Astrocyte of the cerebellum (primary cell): Measurements from ENCODE around the gene HTT.

Source experiments
- DNase-seq: peaks from one replicate; pipeline ENCODE4 v3.0.0-alpha.2; 2011; ENCODE audit warnings: low read depth
- H3K4me3 ChIP-seq: 2 replicates; pipeline ENCODE4 v1.5.1; 2011; ENCODE audit warnings: mild to moderate bottlenecking, low read depth, low read length, moderate library complexity
- in situ Hi-C: cut with HindIII; loops from 2 replicates; pipeline ENCODE4 v1.10.0; 2017; ENCODE audit warnings: low sequenced_read_pairs
- TF ChIP-seq, protein P1 (sequence below): IDR thresholded peaks from 2 replicates; pipeline ENCODE4 v1.5.1; 2012; ENCODE audit warnings: low read length, low read depth, moderate library complexity, mild to moderate bottlenecking; ENCODE audit errors: missing control alignments

The HTT gene

DNA sequence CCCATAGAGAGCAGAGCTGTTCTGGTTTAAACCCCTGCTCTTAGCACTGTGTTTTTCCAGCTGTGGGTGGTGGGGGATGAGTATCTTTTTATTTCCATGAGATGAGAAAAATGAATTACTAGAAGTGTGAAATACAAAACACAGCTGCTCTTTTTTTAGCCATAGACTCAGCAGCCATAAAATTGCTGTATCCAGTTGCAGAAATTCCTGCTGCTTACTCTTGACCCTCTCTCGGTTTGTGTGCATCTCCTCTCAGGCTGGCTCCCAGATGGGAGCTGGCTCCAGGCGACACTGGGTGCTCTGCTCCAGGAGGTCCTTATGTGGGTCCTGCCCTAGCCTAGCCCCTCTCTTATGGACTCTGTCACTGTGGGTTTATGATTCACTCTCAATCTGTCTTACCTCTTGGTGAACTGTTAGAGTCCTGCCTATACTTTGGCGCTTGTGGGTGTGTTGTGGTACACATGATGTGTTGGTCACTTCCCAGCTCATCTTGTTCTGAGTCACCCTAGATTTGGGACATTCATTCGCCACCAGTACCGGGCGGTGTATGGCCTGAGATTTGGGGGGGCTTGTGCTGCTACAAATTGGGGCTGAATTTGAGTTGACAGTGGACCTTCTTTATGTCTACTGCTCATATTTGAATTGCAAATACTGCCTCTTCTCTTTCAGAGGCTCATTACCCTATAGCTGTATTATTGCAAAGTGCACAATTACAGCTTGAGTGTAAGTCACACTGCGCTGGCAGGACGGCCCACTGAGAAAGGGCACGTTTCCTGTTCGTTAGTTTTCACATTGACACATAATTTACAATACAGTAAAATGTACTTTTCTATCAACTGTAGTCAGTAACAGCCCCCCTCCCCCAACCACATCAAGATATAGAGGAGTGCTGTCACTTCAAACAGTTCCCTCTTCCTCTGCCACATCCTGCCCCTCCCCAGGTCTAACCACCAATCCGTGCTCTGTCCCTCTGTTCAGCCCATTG lies 127.5 kb downstream of the HTT start:
- in situ Hi-C loops = no loop called here
- DNase-seq = peak; percentile 9
- TF ChIP-seq, protein P1, sequence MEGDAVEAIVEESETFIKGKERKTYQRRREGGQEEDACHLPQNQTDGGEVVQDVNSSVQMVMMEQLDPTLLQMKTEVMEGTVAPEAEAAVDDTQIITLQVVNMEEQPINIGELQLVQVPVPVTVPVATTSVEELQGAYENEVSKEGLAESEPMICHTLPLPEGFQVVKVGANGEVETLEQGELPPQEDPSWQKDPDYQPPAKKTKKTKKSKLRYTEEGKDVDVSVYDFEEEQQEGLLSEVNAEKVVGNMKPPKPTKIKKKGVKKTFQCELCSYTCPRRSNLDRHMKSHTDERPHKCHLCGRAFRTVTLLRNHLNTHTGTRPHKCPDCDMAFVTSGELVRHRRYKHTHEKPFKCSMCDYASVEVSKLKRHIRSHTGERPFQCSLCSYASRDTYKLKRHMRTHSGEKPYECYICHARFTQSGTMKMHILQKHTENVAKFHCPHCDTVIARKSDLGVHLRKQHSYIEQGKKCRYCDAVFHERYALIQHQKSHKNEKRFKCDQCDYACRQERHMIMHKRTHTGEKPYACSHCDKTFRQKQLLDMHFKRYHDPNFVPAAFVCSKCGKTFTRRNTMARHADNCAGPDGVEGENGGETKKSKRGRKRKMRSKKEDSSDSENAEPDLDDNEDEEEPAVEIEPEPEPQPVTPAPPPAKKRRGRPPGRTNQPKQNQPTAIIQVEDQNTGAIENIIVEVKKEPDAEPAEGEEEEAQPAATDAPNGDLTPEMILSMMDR = no peak
- no peak overlapping the region for H3K4me3 ChIP-seq

DNA sequence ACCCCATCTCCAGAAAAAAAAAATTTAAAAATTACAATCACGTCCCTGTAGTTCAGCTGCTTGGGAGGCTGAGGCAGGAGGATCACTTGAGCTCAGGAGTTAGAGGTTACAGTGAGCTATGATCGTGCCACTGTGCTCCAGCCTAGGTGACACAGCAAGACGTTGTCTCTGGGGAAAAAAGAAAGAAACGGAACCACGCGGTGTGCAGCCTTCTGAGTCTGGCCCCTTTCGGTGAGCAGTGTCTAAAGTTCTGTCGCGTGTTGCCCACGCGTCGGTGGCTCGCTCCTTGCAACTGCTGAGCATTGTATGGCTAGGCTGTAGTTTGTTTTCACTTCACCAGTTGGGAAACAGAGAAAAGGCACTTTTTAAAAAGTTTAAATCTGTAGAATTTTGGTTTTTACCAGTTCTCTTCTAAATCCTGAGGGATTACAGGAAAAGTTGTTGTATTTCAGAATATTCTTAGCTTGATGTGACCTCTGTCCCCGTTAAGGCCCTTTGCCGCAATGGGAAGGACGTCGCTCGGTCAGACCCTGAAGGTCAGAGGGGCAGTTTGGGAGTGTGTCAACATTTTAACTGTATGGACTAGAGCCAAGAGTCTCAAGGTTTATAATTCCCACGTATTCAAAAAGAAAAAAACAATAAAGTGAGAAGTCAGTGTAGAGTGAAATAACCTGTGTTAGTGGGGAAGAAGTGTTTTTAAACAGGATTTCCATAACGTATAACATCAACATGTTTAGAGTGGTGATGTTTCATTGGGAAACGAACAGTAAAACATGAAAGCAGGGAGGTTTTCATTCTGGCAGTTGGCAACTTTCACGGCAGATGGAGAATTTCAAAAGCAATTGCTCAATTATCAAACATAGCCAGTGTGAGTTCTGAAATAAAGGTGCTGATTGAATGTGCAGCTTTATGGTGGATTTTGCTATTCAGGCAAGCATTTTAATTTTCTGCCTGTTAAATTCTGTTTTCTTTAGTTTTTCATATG lies 128.6 kb downstream of the HTT start:
- in situ Hi-C loops = no loop called here
- DNase-seq = no peak
- TF ChIP-seq, protein P1 = no peak
- no peak overlapping the region for H3K4me3 ChIP-seq

DNA sequence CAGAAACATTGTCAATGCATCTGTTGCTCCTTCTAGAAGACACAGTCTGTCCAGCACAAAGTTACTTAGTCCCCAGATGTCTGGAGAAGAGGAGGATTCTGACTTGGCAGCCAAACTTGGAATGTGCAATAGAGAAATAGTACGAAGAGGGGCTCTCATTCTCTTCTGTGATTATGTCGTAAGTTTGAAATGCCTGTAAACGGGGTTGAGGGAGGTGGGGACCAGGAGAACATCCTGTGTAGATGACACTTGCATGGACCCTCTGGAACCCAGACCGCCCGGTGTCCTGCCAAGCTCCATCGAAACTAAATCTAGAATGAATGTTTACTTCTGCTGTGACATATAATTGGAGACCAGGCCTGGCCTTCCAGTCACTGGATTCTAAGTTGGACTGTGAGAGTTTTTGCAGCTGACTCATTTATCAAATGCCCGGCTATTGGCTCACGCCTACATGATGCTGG lies 129.5 kb downstream of the HTT start:
- TF ChIP-seq, protein P1 = no peak
- DNase-seq = no peak
- in situ Hi-C loops = no loop called here
- no peak overlapping the region for H3K4me3 ChIP-seq

DNA sequence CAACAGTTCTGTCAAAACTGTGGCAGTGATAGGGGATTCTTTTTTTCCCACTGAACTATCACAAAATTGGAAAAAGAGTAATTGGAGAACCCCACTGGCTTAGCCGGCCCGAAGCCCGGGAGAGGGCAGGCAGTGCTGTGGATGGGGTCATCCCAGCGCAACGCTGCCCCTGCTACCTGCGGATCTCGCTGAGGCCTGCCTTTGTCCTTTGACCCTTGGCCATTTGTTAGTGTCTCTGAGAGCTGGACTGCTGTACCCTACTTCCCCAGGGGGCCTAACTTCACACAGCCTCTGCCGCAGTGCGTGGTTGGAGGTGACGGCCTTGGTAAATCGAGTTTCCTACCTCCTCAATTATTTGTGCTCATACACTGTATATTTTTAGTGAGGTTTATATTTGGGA lies 131.5 kb downstream of the HTT start:
- no peak for DNase-seq

DNA sequence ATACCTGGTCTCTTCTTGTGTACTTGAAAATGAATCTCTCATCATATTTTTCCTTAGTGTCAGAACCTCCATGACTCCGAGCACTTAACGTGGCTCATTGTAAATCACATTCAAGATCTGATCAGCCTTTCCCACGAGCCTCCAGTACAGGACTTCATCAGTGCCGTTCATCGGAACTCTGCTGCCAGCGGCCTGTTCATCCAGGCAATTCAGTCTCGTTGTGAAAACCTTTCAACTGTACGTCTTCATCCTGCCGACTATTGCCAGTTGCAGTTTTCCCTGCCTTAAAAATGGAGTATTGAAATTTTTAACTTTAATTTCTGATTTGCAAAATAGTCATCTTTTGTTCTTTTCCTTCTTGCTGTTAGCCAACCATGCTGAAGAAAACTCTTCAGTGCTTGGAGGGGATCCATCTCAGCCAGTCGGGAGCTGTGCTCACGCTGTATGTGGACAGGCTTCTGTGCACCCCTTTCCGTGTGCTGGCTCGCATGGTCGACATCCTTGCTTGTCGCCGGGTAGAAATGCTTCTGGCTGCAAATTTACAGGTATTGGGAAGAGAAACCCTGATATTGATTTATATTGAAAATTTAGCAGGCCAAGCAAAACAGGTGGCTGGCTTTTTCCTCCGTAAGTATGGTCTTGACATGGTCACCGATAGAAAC lies 132.1 kb downstream of the HTT start:
- TF ChIP-seq, protein P1 = no peak
- no peak overlapping the region for H3K4me3 ChIP-seq
- no peak for DNase-seq
- in situ Hi-C loops = no loop called here

More for the DNA sequence above, 131.5 kb downstream of the HTT start:
- TF ChIP-seq, protein P1 = no peak
- H3K4me3 ChIP-seq = no peak overlapping the region
- in situ Hi-C loops = no loop called here
